SJSA1 (cell line): ENCODE results near the gene STAG3. TPM values are rescaled to one million over a fixed set of nuclear protein-coding genes. Genes with fewer than 3 reads are reported as not detected.
"Not testable (repeated sequence)": the region's sequence is repeated elsewhere in the genome, so short reads cannot be mapped to it uniquely, and the experiment has no call there.

Experiments
- DNase-seq, 2 experiments: peaks; one replicate each; pipeline ENCODE4 v3.0.0-alpha.2; 2015 to 2020; ENCODE audit warnings: low spot score in 2 of 2, low read depth in 1 of 2
- H3K27ac ChIP-seq: fragments of 250-450 bp; sonication (Bioruptor Pico); 2 replicates; pipeline ENCODE4 v1.5.1; 2020; ENCODE audit warnings: mild to moderate bottlenecking, moderate library complexity
- H3K27me3 ChIP-seq: fragments of 250-450 bp; sonication (Bioruptor Pico); replicated peaks from 2 replicates; pipeline ENCODE4 v1.5.1; 2020; ENCODE audit warnings: mild to moderate bottlenecking, moderate library complexity
- H3K36me3 ChIP-seq: fragments of 250-450 bp; sonication (Bioruptor Pico); 2 replicates; pipeline ENCODE4 v1.5.1; 2020; ENCODE audit warnings: mild to moderate bottlenecking
- H3K4me1 ChIP-seq: fragments of 250-450 bp; sonication (Bioruptor Pico); replicated peaks from 2 replicates; pipeline ENCODE4 v1.6.1; 2021; ENCODE audit warnings: mild to moderate bottlenecking
- H3K4me3 ChIP-seq: fragments of 250-450 bp; sonication (Bioruptor Pico); 2 replicates; pipeline ENCODE4 v1.5.1; 2020; ENCODE audit warnings: mild to moderate bottlenecking
- H3K9me3 ChIP-seq: fragments of 250-450 bp; sonication (Bioruptor Pico); replicated peaks from 2 replicates; pipeline ENCODE4 v1.5.1; 2020; ENCODE audit warnings: mild to moderate bottlenecking
- total RNA-seq: library from RNA; depleted of rRNA; stranded (reverse); fragments of >200 nt; shearing (Covaris generic); gene quantifications from 2 replicates; pipeline ENCODE4 v1.2.3, GENCODE V29; 2014

STAG3 gene
- total RNA-seq, 1 experiment from 2014 or later: 0.26 TPM

GRCh38 chr7:100173806-100174495 is 3.8 kb upstream of the STAG3 start:
- H3K27me3 ChIP-seq: no peaks in the 10 kb centered on the region
- no peak for DNase-seq
- H3K36me3 ChIP-seq: no peaks in the 10 kb centered on the region

DNA sequence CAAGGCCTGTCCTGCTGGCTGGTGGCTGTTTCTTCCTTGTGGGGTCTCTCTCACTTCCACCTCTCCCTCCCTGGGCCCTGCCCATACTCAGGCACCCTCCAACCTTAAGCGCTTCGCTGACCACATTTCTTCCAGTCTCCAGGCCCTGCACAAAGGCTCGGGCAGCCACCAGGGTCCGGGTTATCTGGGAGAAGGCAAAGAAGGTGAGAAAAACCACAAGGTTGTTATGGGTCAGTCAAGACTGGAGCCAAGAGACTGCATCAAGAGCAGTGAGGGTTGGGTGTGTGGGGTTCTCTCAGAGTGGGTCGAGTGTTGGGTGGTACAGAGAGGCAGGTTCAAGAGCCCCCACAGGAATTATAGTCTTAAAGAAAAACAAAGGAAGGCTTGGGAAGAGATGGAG is 3.1 kb upstream of the STAG3 start:
- no peak for DNase-seq
- Histone ChIP-seq H3K4me3 (no peak overlapping the region), H3K27me3 (no peaks in the 10 kb centered on the region), H3K27ac (no peak overlapping the region), H3K9me3 (peaks cover 4% of the 10 kb centered on the region; the same call in 1 of the 2 replicates), H3K36me3 (no peaks in the 10 kb centered on the region), H3K4me1 (peaks cover 5% of the 10 kb centered on the region)

More at GRCh38 chr7:100173806-100174495, 3.8 kb upstream of the STAG3 start:
- Histone ChIP-seq H3K27ac (no peak overlapping the region), H3K9me3 (peaks cover 4% of the 10 kb centered on the region; the same call in 1 of the 2 replicates), H3K4me3 (no peak overlapping the region), H3K4me1 (peaks cover 5% of the 10 kb centered on the region)

DNA sequence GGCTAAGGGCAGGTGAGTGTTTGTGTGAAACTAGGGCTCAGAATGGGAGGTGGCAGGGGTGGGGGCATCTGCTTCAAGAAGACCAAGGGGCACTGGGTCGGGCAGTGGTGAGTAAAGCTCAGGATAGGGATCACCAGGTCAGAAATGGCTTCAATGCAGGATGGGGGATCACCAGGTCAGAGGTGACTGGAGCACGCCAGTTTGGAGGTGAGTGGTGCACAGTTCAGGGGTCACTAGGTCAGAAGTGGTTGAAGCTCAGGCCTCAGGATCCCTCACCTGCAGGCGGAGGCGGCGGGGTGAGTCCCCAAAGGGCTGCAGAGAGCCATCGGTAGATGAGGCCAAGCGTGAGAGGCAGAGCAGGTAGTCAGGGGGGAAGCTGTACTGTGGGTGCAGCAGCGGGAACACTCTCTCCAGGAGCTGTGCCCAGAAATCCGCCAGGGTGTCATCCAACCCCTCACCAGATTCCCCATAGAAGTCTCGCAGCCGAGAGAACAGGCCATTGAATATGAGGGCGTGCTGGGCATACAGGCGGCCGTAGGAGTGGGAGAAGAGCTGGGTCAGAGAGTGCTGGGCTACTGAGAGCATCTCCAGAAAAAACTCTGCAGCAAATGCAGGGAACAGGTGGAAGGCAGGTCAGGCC is 2.3 kb upstream of the STAG3 start:
- Histone ChIP-seq H3K4me3 (no peak overlapping the region), H3K27me3 (no peaks in the 10 kb centered on the region), H3K4me1 (peaks cover 5% of the 10 kb centered on the region), H3K36me3 (no peaks in the 10 kb centered on the region), H3K27ac (no peak overlapping the region), H3K9me3 (peaks cover 4% of the 10 kb centered on the region; the same call in 1 of the 2 replicates)
- no peak for DNase-seq

- peaks cover 5% of the 10 kb centered on the region for H3K4me1 ChIP-seq
- H3K9me3 ChIP-seq: peaks cover 4% of the 10 kb centered on the region; the same call in 1 of the 2 replicates
- no peaks in the 10 kb centered on the region for H3K27me3 ChIP-seq
- H3K36me3 ChIP-seq: no peaks in the 10 kb centered on the region
- H3K4me3 ChIP-seq: peak overlapping the region; percentile 47
- no peak for DNase-seq
- H3K27ac ChIP-seq: no peak overlapping the region
Measured at GRCh38 chr7:100176096-100177044, 1.3 kb upstream of the STAG3 start.

GRCh38 chr7:100180084-100180483 is 2.4 kb downstream of the STAG3 start:
- H3K36me3 ChIP-seq, H3K4me3 ChIP-seq, H3K4me1 ChIP-seq, H3K27me3 ChIP-seq, DNase-seq, H3K27ac ChIP-seq, H3K9me3 ChIP-seq: not testable (repeated sequence)

DNA sequence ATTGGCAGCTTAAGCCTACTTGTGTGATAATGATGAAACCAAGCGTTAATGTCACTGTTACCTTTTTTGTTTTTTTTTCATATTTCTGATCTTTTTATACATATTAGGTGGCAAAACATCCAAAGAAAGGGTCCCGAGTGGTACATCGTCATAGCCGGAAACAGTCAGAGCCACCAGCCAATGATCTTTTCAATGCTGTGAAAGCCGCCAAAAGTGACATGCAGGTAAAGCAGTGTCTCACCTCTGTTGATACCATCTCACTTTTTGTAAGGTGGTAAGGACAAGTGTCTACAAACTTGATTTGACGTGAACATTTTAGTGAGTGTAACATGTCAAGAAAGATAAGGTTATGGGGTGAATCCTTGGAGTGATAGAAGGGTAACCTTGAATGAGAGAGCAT is 4.9 kb downstream of the STAG3 start:
- not testable (repeated sequence) for H3K4me3 ChIP-seq, H3K9me3 ChIP-seq, H3K27ac ChIP-seq, H3K36me3 ChIP-seq, DNase-seq, H3K4me1 ChIP-seq, H3K27me3 ChIP-seq

GRCh38 chr7:100183090-100183489 is 5.4 kb downstream of the STAG3 start:
- H3K27ac ChIP-seq, H3K9me3 ChIP-seq, H3K4me1 ChIP-seq, H3K27me3 ChIP-seq, DNase-seq, H3K4me3 ChIP-seq, H3K36me3 ChIP-seq: not testable (repeated sequence)

DNA sequence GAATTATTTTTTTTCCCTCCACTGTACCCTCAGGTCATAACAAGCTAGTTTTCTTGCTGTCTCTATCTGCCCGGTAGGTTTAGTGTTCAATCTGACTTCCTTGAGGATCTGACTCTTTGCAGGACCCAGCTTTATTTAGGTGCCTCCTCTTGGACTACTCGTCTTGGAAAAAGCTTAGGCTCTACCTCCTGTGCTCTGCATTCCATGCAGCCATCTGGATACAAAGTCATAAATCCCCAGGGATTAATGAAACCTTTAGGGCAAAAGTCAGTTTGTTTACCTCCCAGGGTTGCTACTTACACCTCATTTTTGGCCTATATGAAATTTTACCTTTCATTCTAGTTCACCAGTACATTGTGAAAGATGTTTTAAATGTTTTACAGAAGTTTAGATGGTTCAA is 8.0 kb downstream of the STAG3 start:
- Histone ChIP-seq H3K9me3 (no peaks in the 10 kb centered on the region), H3K27ac (no peak overlapping the region)
- no peak for DNase-seq

DNA sequence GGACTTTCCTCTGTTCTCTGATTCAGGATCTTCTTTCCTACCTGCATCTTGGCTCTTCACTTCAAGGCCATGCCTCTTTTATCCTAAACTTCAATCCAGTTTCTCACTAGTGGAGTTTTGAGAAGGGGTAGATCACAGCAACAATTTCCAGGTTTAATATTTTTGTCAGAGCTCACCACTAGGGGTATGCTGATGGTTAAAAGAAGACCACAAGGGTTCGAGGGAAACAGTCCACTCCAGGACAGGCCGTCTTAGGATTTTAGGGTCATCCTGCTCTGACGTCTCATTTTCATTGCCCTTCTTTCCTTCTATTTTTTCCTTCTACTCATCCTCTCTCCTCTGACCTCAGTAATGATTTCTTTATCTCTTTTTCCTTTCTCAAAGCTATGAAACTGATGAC is 11.3 kb downstream of the STAG3 start:
- Histone ChIP-seq H3K4me1 (no peaks in the 10 kb centered on the region), H3K9me3 (no peaks in the 10 kb centered on the region), H3K4me3 (no peak overlapping the region), H3K36me3 (no peaks in the 10 kb centered on the region), H3K27ac (no peak overlapping the region), H3K27me3 (no peaks in the 10 kb centered on the region)
- DNase-seq: no peak

More for the DNA sequence above, 8.0 kb downstream of the STAG3 start:
- no peaks in the 10 kb centered on the region for H3K27me3 ChIP-seq
- no peak overlapping the region for H3K4me3 ChIP-seq
- H3K36me3 ChIP-seq: no peaks in the 10 kb centered on the region
- H3K4me1 ChIP-seq: no peaks in the 10 kb centered on the region

GRCh38 chr7:100190048-100190711 is 12.5 kb downstream of the STAG3 start:
- Histone ChIP-seq H3K27ac (no peak overlapping the region), H3K4me3 (no peak overlapping the region), H3K27me3 (no peaks in the 10 kb centered on the region), H3K36me3 (no peaks in the 10 kb centered on the region), H3K9me3 (no peaks in the 10 kb centered on the region), H3K4me1 (no peaks in the 10 kb centered on the region)
- DNase-seq: no peak

DNA sequence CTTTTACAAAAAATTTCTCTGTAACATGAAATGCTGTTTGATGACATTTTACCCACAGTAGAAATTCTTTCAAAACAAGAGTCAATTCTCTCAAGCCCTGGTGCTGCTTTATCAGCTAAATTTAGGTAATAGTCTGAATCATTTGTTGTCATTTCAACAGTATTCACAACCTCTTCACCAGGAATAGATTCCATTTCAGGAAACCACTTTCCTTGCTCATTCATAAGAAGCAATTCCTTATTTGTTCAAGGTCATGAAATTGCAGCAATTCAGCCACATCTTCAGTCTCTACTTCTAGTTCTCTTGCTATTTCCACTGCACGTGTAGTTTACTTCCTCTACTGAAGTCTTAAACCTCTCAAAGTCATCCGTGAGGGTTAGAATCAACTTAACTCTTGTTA is 14.1 kb downstream of the STAG3 start:
- Histone ChIP-seq H3K27ac (no peak overlapping the region), H3K4me1 (no peaks in the 10 kb centered on the region), H3K4me3 (no peak overlapping the region), H3K27me3 (no peaks in the 10 kb centered on the region), H3K36me3 (no peaks in the 10 kb centered on the region), H3K9me3 (no peaks in the 10 kb centered on the region)
- DNase-seq: no peak

DNA sequence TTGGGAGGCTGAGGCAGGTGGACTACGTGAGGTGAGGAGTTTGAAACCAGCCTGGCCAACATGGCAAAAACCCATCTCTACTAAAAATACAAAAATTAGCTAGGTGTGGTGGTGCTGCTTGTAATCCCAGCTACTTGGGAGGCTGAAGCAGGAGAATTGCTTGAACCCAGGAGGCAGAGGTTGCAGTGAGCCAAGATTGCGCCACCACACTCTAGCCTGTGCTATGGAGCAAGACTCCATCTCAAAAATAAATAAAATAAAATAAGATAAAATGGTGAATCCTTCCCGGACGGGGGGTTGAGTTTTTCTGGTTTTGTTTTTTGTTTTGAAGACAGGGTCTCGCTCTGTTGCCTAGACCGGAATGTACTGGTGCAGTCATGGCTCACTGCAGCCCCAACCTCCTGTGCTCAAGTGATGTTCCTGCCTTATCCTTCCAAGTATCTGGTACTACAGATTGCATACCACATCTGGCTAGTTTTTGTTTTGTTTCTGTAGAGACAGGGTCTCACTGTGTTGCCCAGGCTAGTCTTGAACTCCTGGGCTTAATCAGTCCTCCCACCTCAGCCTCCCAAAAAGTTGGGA is 14.7 kb downstream of the STAG3 start:
- H3K36me3 ChIP-seq, H3K4me1 ChIP-seq: not testable (repeated sequence)

DNA sequence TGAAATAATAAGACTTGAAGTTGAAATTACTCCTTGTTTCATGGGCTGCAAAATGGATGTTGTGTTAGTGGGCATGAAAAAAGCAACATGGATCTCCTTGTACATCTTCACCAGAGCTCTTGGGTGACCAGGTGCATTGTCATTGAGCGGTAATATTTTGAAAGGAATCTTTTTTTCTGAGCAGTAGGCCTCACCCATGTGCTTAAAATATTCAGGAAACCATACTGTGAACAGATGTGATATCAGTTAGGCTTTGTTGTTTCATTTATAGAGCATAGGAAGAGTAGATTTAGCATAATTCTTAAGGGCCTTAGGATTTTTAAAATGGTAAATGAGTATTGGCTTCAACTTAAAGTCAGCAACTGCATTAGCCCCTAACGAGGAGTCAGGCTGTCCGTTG is 15.3 kb downstream of the STAG3 start:
- no peaks in the 10 kb centered on the region for H3K27me3 ChIP-seq
- H3K27ac ChIP-seq: no peak overlapping the region
- no peak overlapping the region for H3K4me3 ChIP-seq
- H3K4me1 ChIP-seq: no peaks in the 10 kb centered on the region
- no peaks in the 10 kb centered on the region for H3K9me3 ChIP-seq
- H3K36me3 ChIP-seq: no peaks in the 10 kb centered on the region
- DNase-seq: no peak

More for the DNA sequence above, 14.7 kb downstream of the STAG3 start:
- H3K27me3 ChIP-seq, H3K27ac ChIP-seq, H3K9me3 ChIP-seq, DNase-seq, H3K4me3 ChIP-seq: not testable (repeated sequence)
